T1000 (cell line): Measurements from ENCODE around the gene SPANXN5.
"Not testable (repeated sequence)": the region's sequence is repeated elsewhere in the genome, so short reads cannot be mapped to it uniquely, and the experiment has no call there.

Experiments
- DNase-seq: peaks from one replicate; lab custom pipeline; 2025; ENCODE audit warnings: mixed read lengths; lab: John Stamatoyannopoulos, UW

Gene SPANXN5

GRCh38 chrX:52797327-52797726 lies at the start of gene SPANXN5:
SPANXN5 (minus strand) TSS chrX:52797427; CDS start chrX:52797348, 79 bp downstream.
- DNase-seq, result not testable (repeated sequence)

DNA sequence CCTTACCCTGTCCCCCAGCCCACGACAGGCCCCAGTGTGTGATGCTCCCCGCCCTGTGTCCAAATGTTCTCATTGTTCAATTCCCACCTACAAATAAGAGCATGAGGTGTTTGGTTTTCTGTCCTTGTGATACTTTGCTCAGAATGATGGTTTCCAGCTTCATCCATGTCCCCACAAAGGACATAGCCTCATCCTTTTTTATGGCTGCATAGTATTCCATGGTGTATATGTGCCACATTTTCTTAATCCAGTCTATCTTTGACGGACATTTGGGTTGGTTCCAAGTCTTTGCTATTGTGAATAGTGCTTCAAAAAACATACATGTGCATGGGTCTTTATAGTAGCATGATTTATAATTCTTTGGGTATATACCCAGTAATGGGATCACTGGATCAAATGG lies 46.4 kb upstream of the SPANXN5 start:
- DNase-seq, result not testable (repeated sequence)

DNA sequence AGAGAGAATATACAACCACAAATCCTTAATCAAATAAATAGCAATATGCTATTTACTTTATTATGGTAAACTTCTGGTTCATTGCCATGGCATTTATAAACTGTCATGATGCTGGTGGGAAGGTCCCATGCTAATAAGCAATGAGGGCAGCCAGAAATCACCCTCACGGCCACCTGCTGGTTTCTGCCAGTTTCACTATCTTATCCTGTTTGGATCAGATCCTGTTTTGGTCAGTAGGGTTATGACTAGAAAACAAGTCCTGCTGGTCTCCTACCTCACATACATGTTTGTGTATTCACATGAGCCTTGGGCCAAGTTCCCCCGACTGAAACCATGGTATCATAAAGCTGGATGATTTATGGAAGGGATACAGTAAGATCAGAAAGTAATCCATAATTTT lies 41.9 kb upstream of the SPANXN5 start:
- DNase-seq, result no peak

DNA sequence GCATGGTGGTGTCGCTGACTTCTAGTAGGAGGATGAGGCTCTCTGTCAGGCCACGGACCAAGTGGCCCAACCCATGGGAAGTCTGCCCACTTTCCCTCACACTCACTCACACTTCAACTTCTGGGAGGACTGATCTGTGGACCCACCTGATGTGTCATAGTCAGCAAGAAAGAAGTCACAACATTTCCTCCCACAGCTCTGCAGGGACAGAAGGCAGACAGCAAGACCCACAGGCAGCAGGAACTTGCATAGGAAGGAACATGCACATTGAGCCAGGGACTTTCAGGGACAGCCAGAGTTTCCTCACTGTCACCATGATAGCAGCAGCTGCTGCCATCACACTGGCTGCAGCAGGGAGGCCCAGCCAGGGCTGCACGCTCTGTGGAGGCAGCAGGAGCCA lies 33.3 kb upstream of the SPANXN5 start:
- no peak for DNase-seq

DNA sequence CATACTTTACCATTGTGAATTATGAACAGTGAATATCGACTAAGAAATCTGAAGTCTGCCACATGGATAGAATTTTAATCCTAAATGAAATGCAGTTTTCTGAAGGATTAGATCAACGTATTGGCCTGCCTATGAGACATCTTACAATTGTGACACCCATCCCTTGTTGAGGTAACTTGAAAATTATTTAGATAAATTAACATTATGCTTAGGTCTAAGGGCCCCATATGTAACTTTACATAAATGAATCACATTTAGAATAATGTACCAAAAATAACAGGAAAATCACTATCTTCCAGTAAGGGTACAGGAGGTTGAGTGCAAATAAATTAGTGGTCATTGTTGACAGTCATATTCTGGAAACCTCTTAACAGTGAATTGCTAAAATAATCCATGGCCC lies 27.4 kb upstream of the SPANXN5 start:
- no peak for DNase-seq

DNA sequence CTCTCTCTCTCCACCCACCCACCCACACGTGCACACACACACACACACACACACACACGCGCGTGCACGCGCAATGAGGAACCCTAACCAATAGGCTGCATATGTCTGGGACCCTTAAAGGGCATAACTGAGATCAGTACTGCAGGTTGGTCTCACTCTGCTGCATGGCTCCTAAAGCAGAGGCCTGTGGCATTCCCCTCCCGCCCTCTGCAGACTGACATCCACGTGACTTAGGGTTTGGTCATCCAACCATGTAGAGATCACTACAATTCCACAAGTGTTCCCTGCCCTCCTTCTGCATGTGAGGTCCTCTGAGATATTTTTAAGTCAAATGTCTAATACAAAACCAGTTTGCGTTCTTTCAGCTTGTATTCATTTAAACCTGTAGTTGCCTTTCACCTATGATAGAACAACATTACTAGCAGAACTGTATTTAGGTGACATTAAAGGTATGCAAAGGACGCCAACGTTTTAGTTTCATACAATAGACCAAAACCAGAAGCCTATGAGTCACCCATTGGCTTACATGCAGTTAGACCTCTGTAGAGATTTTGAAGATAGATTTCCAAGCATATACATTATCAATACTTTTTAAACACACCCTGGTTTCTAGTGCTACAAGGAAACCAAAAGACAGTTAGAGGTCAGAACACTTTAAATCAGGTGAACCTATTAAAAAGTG lies 24.0 kb upstream of the SPANXN5 start:
- no peak for DNase-seq

DNA sequence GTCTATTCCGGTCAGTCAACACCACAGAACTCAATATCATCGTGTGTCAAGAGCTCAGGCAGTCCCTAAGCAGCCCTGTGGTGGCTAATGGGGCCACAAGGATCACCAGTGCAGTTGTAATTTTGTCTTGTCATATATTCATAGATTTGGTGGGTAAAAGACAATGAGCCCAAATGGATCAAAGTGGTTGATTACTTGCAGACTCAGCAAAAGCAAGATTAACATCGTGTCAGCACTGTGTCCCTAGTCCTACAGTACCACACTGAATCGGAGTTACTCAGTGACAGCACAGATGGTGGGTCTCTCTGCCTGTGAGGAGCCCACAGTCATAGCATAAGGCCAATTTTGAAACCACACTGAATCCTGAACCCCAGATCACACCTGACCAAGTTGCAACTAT lies 22.6 kb upstream of the SPANXN5 start:
- no peak for DNase-seq

GRCh38 chrX:52811065-52811625 lies 13.9 kb upstream of the SPANXN5 start, which contains the start of gene XAGE5:
XAGE5 (plus strand) TSS chrX:52811287; CDS start chrX:52812567, 1,280 bp downstream.
- DNase-seq, result no peak

GRCh38 chrX:52804876-52805275 lies 7.6 kb upstream of the SPANXN5 start:
- DNase-seq, result not testable (repeated sequence)

DNA sequence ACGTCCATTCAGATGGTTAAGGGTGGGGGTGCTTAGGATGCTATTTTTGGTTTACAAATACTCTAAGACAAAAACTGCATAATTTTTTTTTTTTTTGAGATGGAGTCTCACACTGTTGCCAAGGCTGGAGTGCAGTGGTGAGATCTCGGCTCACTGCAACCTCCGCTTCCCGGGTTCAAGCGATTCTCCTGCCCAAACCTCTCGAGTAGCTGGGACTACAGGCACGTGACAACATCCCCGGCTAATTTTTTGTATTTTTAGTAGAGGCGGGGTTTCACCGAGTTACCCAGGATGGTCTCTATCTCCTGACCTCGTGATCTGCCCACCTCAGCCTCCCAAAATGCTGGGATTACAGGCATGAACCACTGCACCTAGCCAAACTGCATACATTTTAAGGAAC lies 23.7 kb downstream of the SPANXN5 start:
- DNase-seq, result not testable (repeated sequence)

- not testable (repeated sequence) for DNase-seq
These were observed 31.2 kb downstream of the SPANXN5 start for GRCh38 chrX:52765983-52766382.

- DNase-seq, result not testable (repeated sequence)
These were observed 46.3 kb downstream of the SPANXN5 start, which contains the start of gene SSX2B for GRCh38 chrX:52750952-52751351. SSX2B (plus strand) TSS chrX:52751252; CDS start chrX:52752681, 1,429 bp downstream.
